Smooth muscle cell of bladder (primary cell): ENCODE results near the gene CRELD2. TPM values are rescaled to one million over a fixed set of nuclear protein-coding genes. Genes with fewer than 3 reads are reported as not detected.

Experiments used
- total RNA-seq: library from RNA; depleted of rRNA; stranded (reverse); fragments of >200 nt; gene quantifications from 2 replicates; pipeline ENCODE4 v1.2.3, GENCODE V29; 2014

Gene CRELD2, protein sequence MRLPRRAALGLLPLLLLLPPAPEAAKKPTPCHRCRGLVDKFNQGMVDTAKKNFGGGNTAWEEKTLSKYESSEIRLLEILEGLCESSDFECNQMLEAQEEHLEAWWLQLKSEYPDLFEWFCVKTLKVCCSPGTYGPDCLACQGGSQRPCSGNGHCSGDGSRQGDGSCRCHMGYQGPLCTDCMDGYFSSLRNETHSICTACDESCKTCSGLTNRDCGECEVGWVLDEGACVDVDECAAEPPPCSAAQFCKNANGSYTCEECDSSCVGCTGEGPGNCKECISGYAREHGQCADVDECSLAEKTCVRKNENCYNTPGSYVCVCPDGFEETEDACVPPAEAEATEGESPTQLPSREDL
- total RNA-seq, result 107 and 123 TPM in 2 replicates

GRCh38 chr22:49917974-49918910, at the start of gene CRELD2, which contains the start of gene ALG12:
CRELD2 (plus strand) TSS chr22:49918634; CDS start chr22:49918770, 136 bp downstream.
ALG12 (minus strand) TSS chr22:49918438; CDS start chr22:49913765, 4,673 bp downstream.

GRCh38 chr22:49960159-49961004, 41.9 kb downstream of the CRELD2 start, which contains the start of gene PIM3:
PIM3 (plus strand) TSS chr22:49960772; CDS start chr22:49960948, 176 bp downstream.

Other genes with a start within 250 kb of the CRELD2 start
- gene BRD1, start 90.8 kb upstream of the CRELD2 start, total RNA-seq, result 18.3 and 24.0 TPM in 2 replicates
- gene ZBED4, start 64.8 kb upstream of the CRELD2 start, total RNA-seq, result 4.3 and 6.4 TPM in 2 replicates
- 16.9 and 18.0 TPM in 2 replicates for gene ALG12, start 196 bp upstream of the CRELD2 start, total RNA-seq
- gene PIM3, start 42.1 kb downstream of the CRELD2 start, total RNA-seq, result 16.8 and 25.8 TPM in 2 replicates
- gene IL17REL, start 94.1 kb downstream of the CRELD2 start, total RNA-seq, result under 0.01 TPM in 1 of 2 replicates, not detected in the other
- not detected in 2 replicates for gene TTLL8, start 139.7 kb downstream of the CRELD2 start, total RNA-seq
- gene MLC1, start 166.8 kb downstream of the CRELD2 start, total RNA-seq, result 0.65 and 3.1 TPM in 2 replicates
- gene MOV10L1, start 171.4 kb downstream of the CRELD2 start, total RNA-seq, result 8.6 and 14.8 TPM in 2 replicates